ENCODE data around the gene CBLL1.

CBLL1 gene

DNA sequence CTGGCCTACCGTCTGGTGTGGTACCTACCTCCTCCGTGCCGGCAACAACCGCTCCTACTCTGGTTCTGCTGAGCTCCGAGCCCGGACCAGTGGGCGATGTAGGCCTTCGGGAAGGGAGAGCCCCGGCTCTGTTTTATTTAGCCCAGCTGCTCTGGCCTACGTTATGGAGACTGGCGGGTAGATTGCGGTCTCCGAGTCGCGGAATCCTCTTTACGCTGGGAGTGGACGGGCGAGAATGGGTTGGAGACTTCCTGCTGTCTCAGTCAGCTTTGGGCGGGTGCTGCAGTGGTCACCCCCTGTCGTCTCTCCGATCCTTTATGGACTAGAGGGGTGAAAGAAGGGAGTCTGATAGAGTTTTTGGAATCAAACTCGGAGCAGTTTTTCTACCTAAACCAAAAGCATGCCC, 406 bp downstream of the CBLL1 start:
- DNase-seq: no peak

DNA sequence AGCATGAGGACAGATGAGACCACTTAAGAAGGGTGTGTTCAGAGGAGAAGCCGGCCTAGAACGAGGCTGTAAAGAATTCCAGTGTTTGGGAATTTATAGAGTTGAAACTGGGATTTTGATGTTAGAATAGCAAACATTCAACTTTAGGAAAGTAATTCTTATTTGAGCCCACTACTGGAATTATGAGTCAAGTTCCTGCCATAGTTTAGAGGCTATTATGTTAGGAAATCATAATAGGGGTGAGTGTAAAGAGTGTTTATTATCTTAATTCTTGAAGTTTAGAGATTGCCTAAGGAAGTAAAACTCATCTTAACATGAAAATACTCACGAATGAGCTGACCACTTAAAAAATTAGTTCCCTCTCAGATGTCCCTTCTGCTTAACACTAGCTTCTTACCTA, 2.1 kb downstream of the CBLL1 start:
- DNase-seq: no peak

DNA sequence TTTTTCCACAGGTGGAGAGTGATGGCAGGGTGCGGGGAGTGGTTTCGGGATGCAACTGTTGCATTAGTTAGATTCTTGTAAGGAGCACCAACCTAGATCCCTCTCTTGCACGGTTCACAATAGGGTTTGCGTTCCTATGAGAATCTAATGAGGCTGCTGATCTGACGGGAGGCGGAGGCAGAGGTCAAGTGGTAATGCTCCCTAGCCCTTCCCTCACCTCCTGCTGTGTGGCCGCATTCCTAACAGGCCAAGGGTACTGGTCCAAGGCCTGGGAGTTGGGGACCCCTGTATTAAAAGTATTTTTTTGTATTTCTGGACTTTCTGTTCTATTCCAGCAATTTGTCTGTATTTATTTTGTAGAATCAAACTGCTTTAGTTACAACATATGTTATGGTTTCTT, 7.2 kb downstream of the CBLL1 start:
- no peak for DNase-seq

DNA sequence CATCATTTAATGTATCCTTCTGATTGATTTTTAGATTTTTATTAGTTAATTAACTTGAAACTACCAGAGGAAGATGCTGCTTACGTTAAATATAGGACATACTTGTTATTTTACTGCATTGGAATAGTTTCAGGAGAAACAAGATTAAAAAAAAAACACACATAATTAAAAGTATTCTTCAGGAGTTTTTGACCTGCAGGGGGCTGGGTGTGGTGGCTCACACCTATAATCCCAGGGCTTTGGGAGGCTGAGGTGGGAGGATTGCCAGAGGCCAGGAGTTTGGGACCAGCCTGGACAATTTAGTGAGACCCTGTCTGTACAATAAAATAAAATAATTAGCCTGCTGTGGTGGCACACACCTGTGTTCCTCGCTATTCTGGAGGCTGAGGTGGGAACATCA, 10.7 kb downstream of the CBLL1 start:
- no peak for DNase-seq

- no peak for DNase-seq
These were observed 14.7 kb downstream of the CBLL1 start for GRCh38 chr7:107758667-107759066.

GRCh38 chr7:107767391-107767790, 23.4 kb downstream of the CBLL1 start:
- DNase-seq: no peak

DNA sequence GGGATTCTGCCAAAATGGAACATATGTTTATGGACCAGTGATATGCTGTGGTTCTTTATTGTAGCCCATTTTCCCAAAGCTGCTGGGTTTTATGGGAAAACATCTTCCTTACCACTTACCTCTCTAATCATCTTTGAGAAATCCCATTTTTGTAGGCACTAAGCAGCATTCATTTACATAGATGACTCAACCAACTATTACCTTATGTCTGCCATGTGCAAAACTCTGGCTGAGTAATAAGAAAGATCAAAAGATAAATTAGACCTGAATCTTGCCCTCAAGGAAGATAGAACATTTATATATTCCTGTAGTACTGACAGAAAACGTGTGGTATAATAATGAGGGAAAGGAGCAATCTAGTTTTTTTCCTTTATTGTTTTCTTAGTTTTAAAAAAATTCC, 24.3 kb downstream of the CBLL1 start:
- DNase-seq: no peak

DNA sequence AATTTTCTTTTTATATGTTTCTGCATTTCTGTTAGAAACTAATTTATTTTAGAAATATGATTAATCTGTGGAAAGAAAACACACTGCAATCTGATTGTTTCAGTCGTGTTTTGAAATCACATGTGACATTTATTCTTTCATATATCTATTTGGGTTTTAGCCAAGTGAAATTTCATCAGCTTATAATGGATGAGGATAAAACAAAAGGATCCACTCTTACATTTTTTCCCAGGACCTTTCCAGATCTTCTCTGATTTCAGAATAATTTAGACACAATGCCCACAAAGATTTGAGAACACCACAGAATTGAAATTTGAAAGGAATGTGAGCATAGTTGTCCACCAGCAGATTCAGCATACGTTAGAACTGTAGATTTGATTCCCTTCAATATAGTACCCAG, 29.1 kb downstream of the CBLL1 start:
- no peak for DNase-seq

- DNase-seq: no peak
These were observed 33.8 kb downstream of the CBLL1 start for GRCh38 chr7:107777702-107778101.

GRCh38 chr7:107778283-107778682, 34.3 kb downstream of the CBLL1 start:
- no peak for DNase-seq

DNA sequence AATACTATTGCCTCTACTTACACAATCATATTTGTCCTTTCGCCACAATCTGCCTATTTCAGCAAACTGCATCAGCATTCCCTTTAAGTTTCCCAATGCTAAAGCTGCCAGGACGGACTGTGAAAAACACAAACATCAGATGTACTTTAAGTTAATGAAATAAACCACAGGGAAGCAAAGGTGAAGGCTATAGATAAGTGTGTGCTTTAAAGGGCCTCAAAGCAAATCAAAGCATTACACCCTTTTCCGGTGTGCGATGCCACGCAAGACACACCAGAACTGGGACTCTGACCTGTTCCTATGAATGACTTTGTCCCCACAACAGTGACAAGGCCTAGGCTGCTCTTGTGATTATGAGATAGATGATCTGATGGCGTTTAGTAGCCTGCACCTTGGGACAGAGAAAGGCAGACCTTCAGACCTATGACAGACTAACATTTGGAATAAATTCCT, 35.7 kb downstream of the CBLL1 start:
- no peak for DNase-seq

- DNase-seq: no peak
These were observed 38.4 kb downstream of the CBLL1 start for GRCh38 chr7:107782374-107782773.

DNA sequence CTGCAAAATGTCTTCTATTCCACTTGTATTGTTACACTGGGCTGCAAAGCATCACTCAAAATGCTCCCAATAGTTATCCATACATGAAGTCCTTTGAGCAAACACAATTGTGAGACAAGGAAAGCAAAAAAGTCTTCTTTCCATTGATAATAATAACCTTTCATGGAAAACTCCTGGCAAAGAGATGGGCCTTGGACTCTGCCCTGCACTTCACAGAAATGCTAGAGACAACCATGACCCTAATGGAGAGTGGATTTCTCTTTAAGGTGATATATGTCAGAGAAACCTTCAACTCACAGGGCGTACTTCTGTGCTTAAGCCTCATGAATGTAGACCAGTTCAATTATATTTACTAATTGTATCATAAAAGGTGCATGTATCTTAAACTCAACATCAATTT, 39.7 kb downstream of the CBLL1 start:
- no peak for DNase-seq

DNA sequence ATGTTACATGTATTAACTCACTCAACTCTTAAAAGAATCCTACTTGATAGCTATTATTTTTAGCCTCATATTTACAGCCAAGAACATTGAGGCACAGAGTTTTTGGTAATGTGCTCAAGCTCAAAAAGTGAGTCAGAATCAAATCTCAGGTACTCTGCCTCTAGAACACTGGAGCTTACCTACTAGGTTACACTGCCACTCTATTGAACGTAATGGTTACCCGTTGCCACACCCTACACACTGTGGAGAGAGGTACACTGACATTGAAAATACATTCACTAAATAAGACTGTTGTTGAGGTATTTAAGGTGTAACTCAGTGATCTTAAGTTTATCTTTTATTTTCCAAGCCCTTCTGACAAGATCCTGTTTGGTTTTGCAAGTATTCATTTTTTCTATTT, 41.2 kb downstream of the CBLL1 start:
- DNase-seq: no peak

- no peak for DNase-seq
These were observed 42.0 kb downstream of the CBLL1 start for GRCh38 chr7:107785926-107786325.

- DNase-seq: no peak
These were observed 44.3 kb downstream of the CBLL1 start for GRCh38 chr7:107788216-107788615.

- no peak for DNase-seq
These were observed 44.7 kb downstream of the CBLL1 start for GRCh38 chr7:107788662-107789061.

DNA sequence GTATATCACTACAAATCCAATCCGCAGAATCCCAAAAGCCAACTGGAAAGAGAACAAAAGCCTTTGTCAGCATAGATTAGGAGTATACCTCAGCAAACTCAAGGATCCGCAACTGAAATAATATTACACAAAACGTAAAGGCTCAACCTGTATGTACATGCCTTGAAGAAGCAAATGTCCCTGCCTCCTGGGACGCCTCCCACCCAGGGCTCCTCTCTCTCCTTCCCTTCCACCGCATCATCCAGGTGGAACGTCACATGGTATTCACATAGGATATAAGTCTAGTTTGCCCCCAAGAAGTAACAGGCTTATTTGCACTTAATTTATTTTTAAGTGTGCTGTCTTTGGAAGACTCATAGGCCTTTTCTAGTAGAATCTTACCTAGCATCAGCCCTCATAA, 45.7 kb downstream of the CBLL1 start:
- DNase-seq: no peak

- DNase-seq: no peak
These were observed 48.4 kb downstream of the CBLL1 start for GRCh38 chr7:107792364-107792763.

DNA sequence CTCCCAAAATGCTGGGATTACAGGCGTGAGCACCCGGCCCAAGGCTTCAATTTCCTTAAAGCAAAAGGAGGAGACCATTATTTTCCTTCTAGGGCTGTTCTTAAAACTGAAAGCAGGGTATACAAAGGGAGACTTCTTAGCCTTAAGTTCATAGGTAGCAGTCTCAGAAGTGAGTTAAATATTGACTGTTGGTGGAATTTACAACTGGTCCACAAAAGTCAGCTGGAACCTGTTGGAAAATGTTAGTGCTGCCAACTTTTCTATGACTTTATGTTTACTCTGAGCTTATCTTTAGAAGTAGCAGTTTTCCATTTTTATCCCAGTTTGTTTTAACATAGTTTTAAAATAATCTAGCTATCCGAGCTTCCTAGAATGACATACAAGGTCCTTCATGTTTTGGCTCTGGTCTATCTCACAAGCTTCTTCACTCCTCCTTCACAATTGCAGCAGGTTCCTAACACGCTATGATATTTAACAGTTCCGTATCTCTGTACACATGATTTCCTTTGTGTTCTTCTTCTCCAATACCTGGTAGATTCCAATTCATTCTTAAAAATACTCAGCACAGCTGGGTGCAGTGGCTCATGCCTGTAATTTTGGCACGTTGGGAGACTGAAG, 55.8 kb downstream of the CBLL1 start:
- DNase-seq: no peak

DNA sequence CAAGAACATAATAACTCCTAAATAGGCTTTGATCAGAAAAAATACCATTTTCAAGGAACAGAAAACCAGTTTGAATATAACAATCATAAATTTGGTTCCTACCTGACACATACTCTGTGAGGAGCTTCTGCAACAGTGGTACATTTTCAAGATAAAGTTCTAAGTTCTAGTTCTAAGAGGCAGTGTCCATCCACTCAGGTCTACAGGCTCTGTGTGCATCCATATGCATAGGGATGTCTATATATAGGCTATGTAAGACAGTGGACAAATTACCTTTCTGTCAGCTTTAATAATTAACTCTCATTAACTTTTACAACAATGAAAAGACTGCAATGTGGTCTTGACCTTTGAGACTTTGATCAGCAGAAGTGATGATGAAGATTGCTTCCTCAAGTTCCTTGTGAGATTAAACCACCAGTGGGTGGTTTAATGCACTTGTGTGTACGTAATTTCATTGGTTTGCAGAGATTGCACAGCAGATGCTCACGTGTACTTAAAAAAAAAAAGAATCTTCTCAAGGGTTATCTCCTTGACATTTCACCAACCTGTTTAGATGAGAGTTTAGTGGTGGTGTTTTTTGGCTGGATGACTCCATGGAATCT, 59.2 kb downstream of the CBLL1 start, which contains the start of gene SLC26A3:
SLC26A3 (minus strand) TSS at position 215 of the 602 bp plus-strand sequence. CDS start 8,714 bp downstream, outside the sequence.
- no peak for DNase-seq

GRCh38 chr7:107809179-107809578, 65.2 kb downstream of the CBLL1 start:
- no peak for DNase-seq

- DNase-seq: no peak
These were observed 66.7 kb downstream of the CBLL1 start for GRCh38 chr7:107810626-107811025.
